ENCODE results near the gene SLC35A1. TPM values are rescaled to one million over a fixed set of nuclear protein-coding genes. Genes with fewer than 3 reads are reported as not detected.

The SLC35A1 gene
- total RNA-seq, 1 donor from 2014 or later, result 15.3 TPM

DNA sequence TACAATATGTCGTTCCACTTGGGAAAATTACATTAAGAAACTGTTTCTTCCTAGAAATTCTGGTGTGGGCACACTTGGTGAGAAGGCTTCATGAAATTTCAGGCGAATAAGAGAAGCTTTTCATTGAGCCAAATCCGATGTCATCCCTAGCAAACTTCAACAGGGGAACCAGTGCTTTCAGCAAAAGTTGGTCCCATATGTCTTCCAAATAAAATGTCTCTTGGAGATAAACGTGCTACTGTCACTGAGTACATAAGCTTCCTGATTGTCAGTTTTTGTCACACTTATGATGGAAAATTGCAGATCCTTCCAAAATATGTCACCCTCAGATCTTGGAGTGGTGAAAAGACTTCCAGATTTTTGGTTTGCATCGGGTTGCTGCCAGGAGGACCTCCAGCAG, 31.1 kb upstream of the SLC35A1 start:
- Mint-ChIP-seq H3K9me3 (no peaks in the 10 kb centered on the region), H3K27ac (ENCODE audit: unreplicated experiment) (no peak overlapping the region), H3K4me3 (no peak overlapping the region), H3K27me3 (ENCODE audit: low read depth) (peaks cover 3% of the 10 kb centered on the region), H3K36me3 (ENCODE audit: low read depth) (no peaks in the 10 kb centered on the region), H3K4me1 (no peaks in the 10 kb centered on the region)
- TF ChIP-seq, protein P1, sequence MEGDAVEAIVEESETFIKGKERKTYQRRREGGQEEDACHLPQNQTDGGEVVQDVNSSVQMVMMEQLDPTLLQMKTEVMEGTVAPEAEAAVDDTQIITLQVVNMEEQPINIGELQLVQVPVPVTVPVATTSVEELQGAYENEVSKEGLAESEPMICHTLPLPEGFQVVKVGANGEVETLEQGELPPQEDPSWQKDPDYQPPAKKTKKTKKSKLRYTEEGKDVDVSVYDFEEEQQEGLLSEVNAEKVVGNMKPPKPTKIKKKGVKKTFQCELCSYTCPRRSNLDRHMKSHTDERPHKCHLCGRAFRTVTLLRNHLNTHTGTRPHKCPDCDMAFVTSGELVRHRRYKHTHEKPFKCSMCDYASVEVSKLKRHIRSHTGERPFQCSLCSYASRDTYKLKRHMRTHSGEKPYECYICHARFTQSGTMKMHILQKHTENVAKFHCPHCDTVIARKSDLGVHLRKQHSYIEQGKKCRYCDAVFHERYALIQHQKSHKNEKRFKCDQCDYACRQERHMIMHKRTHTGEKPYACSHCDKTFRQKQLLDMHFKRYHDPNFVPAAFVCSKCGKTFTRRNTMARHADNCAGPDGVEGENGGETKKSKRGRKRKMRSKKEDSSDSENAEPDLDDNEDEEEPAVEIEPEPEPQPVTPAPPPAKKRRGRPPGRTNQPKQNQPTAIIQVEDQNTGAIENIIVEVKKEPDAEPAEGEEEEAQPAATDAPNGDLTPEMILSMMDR (conservative IDR thresholded peaks at IDR 0.05), result no peak
- no peak for DNase-seq (ENCODE audit: low read depth, low spot score)

DNA sequence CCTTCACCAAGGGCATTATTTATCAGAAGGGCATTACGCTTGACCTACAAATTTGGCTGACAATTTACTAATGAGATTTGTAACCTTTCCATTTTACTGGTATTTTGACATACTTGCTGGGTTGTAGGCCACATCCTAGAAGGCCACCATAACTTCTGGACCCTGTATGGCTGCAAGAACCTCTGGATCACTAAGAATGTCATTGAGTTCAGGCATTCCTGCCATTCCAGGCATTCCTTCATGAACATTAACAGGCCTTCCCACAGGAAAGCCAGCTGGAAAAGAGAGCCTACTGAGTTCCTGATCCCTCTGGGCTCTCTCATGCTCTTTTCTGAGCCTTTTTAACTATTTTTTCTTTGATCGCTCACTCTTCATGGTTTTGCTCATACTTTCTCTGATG, 28.4 kb upstream of the SLC35A1 start:
- no peak overlapping the region for H3K4me3 Mint-ChIP-seq
- H3K4me1 Mint-ChIP-seq, result no peaks in the 10 kb centered on the region
- peaks cover 3% of the 10 kb centered on the region for H3K27me3 Mint-ChIP-seq (ENCODE audit: low read depth)
- no peaks in the 10 kb centered on the region for H3K36me3 Mint-ChIP-seq (ENCODE audit: low read depth)
- H3K9me3 Mint-ChIP-seq, result no peaks in the 10 kb centered on the region
- no peak for DNase-seq (ENCODE audit: low read depth, low spot score)
- TF ChIP-seq, protein P1 (conservative IDR thresholded peaks at IDR 0.05), result no peak
- no peak overlapping the region for H3K27ac Mint-ChIP-seq (ENCODE audit: unreplicated experiment)

DNA sequence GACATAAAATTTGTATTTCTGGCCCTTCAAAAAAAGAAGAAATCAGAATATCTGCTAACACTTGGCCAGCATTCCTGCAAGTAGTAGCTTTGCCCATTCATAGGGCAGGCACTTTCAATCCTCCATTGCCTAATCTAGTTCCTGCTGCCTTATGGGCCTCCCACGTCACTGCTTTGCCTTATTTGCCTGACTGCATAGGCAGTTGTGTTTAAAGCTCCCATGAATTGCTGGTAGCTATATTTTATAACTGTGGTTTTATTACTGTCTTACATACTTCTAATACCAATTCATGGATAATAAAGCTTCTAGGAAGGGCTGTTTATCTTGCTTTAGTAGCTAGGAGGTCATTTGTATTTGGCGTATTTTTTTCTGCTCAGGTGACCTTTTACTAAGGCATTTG, 7.7 kb upstream of the SLC35A1 start:
- Mint-ChIP-seq H3K36me3 (ENCODE audit: low read depth) (no peaks in the 10 kb centered on the region), H3K27me3 (ENCODE audit: low read depth) (peaks cover 56% of the 10 kb centered on the region), H3K4me3 (no peak overlapping the region), H3K27ac (ENCODE audit: unreplicated experiment) (no peak overlapping the region), H3K9me3 (no peaks in the 10 kb centered on the region), H3K4me1 (no peaks in the 10 kb centered on the region)
- TF ChIP-seq, protein P1 (conservative IDR thresholded peaks at IDR 0.05), result no peak
- no peak for DNase-seq (ENCODE audit: low read depth, low spot score)

DNA sequence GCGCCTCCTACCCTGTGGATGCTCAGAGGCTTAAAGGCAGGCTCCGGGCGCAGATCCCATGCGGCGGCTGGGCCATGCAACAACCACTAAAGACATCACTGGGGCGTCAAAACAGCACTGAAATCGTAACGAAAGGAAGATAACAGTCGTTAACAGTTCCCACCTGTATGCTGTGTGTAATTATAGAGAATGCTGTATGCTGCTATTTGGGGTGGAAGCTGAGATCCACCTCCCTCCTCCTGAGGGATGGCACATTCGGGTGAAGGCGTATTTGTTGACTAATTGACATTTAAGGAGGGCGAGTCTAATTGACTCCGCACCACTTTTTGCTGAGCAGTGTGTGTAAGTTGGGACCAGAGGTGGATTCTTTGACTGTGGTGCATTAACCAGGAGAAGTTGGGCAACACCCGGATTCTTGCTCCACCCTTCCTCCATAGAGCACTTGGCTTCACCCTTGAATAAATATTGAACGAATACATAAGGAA, 687 bp downstream of the SLC35A1 start:
- no peak for DNase-seq (ENCODE audit: low read depth, low spot score)
- H3K27ac Mint-ChIP-seq (ENCODE audit: unreplicated experiment), result no peak overlapping the region
- H3K27me3 Mint-ChIP-seq (ENCODE audit: low read depth), result peaks cover 3% of the 10 kb centered on the region
- TF ChIP-seq, protein P1 (conservative IDR thresholded peaks at IDR 0.05), result no peak
- no peaks in the 10 kb centered on the region for H3K9me3 Mint-ChIP-seq
- H3K4me1 Mint-ChIP-seq, result peaks cover 12% of the 10 kb centered on the region
- H3K4me3 Mint-ChIP-seq, result peak overlapping the region; percentile 98
- no peaks in the 10 kb centered on the region for H3K36me3 Mint-ChIP-seq (ENCODE audit: low read depth)

DNA sequence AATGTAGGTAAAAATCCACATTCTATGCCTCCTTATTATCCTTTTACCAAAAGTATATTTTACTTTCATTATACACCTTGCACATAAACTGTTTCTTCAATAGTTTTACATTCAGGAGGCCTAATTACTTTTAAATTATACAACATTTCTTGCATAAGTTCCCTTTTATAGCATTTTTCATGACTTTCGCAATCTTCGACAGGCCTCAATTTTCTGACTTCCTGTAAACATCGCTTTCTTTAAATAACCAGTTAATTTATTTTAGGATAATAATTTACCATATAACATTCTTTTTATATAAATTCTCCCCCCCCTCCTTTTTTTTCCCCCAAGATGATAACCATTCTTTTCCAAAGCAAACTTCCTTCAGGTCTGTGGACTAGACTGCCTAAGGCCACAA, 9.2 kb downstream of the SLC35A1 start:
- Mint-ChIP-seq H3K36me3 (ENCODE audit: low read depth) (peaks cover 6% of the 10 kb centered on the region), H3K27me3 (ENCODE audit: low read depth) (no peaks in the 10 kb centered on the region), H3K4me1 (no peaks in the 10 kb centered on the region), H3K9me3 (no peaks in the 10 kb centered on the region), H3K4me3 (no peak overlapping the region), H3K27ac (ENCODE audit: unreplicated experiment) (no peak overlapping the region)
- no peak for DNase-seq (ENCODE audit: low read depth, low spot score)
- TF ChIP-seq, protein P1 (conservative IDR thresholded peaks at IDR 0.05), result no peak

DNA sequence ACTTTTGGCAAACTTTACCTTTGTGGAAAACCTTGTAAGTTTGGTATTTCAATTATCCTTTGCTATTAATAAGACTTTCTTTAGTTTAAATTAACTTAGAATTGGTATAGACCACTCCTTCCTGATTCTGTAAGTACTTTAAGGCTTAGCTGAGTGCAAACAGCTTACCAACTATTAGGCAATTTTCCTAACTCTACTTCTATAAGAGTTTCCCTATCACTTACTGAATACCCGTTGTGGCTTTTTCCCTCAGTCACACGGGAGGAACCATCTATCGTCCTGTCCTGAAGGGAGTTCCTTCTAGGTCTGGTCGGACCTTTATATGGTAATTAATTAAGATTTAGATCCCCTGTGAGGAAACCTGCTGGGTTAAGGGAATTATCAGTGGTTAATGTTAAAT, 9.6 kb downstream of the SLC35A1 start:
- DNase-seq (ENCODE audit: low read depth, low spot score), result no peak
- no peak overlapping the region for H3K27ac Mint-ChIP-seq (ENCODE audit: unreplicated experiment)
- H3K27me3 Mint-ChIP-seq (ENCODE audit: low read depth), result no peaks in the 10 kb centered on the region
- H3K4me1 Mint-ChIP-seq, result no peaks in the 10 kb centered on the region
- peaks cover 6% of the 10 kb centered on the region for H3K36me3 Mint-ChIP-seq (ENCODE audit: low read depth)
- H3K4me3 Mint-ChIP-seq, result no peak overlapping the region
- H3K9me3 Mint-ChIP-seq, result no peaks in the 10 kb centered on the region
- TF ChIP-seq, protein P1 (conservative IDR thresholded peaks at IDR 0.05), result no peak

Measured in neural crest cell (in vitro differentiated cells).